ENCODE results near the gene SLC1A3.
"Not testable (repeated sequence)": the region's sequence is repeated elsewhere in the genome, so short reads cannot be mapped to it uniquely, and the experiment has no call there.

SLC1A3 gene

DNA sequence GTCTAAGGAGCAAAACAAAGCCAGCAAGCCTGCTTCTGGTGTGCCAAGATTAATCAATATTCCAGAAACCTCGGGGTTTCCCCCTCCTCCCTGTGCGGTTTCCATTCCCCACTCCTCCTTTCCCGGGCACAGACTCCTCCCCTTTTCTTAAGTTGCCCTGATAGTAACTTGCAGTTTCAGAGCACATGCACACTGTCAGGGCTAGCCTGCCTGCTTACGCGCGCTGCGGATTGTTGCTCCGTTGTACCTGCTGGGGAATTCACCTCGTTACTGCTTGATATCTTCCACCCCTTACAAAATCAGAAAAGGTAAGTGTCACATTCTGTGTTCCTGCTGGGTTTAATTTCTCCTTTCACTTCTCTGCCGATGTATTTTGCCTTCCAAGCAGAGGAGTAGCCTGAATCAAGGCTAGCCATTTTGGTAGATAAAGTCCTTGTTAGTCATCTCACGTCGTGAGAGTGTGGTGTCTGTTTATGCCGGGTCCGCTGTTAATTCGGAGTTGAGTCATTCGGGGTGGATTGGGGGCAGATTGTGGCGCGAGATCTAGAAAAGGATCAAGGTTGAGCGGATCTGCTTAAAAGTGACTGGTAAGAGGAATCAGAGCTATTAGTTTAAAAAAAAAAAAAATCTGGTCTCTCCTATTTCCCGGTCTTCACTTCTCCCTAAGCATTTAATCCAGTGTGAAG is at the start of gene SLC1A3:
Gene SLC1A3 (plus strand): TSS at position 179 of the 686 bp plus-strand sequence. CDS start 1,818 bp downstream, outside the sequence.
- no peak for TF ChIP-seq POLR2A (IDR thresholded peaks at IDR 0.05; ENCODE audit: low read depth, low read length)
- peak; percentile 15 for DNase-seq (ENCODE audit: insufficient read length, low spot score)
- peak; percentile 75 for FAIRE-seq

DNA sequence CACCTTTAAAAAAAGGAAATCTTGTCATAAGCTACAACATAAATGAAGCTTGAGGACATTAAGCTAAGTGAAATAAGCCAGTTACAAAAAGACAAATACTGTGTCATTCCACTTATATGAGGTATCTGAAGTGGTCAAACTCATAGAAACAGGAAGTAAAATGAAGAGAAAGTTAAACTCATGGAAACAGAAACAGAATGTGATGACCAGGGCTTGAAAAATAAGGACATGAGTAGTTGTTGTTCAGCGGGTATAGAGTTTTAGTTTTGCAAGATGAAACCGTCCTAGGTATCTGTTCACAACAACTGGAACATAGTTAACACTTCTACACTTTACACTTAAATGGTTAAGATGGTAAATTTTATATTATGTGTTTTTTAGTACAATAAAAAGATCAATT is 47.8 kb upstream of the SLC1A3 start:
- no peak for DNase-seq (ENCODE audit: insufficient read length, low spot score)
- TF ChIP-seq POLR2A (IDR thresholded peaks at IDR 0.05; ENCODE audit: low read depth, low read length): no peak
- peak; percentile 48 for FAIRE-seq

DNA sequence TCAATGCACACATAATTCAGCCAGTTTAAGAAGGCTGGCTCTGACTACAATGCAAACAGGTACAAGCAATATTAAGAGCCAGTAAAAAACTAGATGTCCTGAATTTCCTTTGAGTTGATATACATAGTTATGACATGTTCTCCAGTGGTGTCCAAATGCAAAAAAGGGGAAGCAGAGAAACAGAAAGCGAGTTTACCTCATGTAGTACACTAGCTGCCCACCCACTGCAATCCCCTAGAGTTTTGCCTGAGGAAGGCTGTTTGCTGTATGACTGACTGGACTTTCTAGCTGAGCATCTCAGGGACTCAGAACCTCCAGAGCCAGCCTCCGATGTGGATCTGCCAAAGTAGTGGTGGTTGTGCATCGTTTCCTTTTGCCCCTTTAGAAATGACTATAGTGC is 44.8 kb upstream of the SLC1A3 start:
- no peak for TF ChIP-seq POLR2A (IDR thresholded peaks at IDR 0.05; ENCODE audit: low read depth, low read length)
- DNase-seq (ENCODE audit: insufficient read length, low spot score) (no peak), FAIRE-seq (no peak)

DNA sequence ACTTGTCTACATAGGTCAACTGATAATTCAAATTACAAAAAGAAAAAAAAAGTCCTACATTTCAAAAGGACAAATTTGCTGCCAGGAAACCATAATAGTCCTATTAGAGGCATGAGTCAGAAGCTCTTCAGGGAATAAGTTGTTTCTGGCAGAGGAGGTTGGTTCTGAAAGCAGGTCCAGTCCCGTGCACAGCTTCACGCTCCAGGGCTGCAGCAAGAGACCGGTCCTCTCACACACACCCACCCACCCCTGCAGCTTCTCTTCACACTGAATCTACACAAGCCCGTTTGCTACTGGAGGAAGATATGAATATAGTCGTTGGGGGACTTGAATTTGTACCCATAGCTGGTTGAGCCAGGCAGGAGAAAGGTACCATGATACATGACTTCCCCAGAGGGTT is 36.9 kb upstream of the SLC1A3 start:
- DNase-seq (ENCODE audit: insufficient read length, low spot score) (no peak), FAIRE-seq (peak; percentile 11)

DNA sequence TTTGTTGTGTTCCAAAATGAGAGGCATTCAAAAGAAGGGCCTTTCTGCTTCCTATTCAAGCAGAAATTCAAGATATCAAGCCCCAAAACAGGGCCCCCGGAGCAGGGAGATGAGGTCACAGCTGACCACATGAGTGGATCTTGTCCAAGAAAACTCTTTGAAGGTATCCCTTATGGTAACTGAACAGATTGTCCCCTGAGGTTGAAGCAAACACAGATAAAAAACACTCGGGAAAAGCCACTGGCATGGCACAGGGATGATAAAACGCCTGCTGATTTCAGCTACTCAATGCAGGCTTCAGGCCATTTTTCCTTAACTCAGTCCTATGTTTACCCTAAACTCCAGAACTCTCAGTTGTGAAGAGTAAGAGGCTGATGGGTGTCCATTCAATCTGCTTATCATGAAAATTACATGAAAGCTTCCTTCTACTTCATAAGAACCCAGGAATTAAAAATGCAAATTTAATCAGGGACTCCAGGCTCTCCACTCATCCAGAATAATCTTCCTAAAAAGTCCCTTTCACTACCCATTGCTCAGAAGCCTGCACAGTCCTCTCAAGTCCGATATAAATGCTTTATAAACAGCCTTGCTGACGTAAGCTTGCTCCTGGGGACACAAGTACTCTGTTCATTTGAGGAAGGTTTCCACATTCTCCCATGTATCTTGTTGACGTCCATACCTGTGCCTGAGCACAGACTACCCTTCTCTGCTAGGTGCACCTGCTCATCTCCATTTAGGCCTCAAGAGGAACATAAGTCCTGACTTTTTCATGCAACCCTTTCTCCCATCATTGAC is 35.9 kb upstream of the SLC1A3 start:
- DNase-seq (ENCODE audit: insufficient read length, low spot score) (no peak), FAIRE-seq (no peak)
- TF ChIP-seq POLR2A (IDR thresholded peaks at IDR 0.05; ENCODE audit: low read depth, low read length): no peak

More for the DNA sequence above, 36.9 kb upstream of the SLC1A3 start:
- no peak for TF ChIP-seq POLR2A (IDR thresholded peaks at IDR 0.05; ENCODE audit: low read depth, low read length)

DNA sequence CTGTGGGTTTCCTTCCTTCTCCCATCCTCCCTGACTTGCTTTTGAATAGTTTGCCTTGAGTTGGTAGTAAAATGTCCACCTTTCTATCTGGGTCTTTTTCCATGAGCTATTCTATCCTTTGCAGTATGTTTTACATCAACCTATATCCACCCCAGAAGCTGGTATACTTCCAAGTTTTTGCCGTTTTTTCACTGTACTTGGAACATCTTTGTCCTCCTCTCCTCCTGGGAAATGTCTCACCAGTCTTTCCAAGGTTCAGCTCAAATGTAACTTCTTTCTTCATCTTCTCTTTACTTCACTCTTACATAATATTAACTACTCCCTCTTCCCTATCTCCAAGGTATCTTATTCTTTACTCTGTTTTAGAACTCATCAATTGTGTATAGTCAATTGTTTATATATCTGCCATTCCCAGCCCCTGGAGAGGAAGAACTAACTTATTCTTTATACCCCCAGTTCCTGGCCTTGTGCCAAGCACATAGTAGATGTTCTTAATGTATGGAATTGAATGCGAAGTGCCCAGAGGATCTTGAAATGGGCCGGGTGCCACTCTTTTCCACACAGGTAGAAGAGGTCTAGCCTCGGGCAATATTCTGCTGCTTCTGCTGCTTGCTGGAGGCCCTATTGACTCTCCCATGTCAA is 34.9 kb upstream of the SLC1A3 start:
- TF ChIP-seq POLR2A (IDR thresholded peaks at IDR 0.05; ENCODE audit: low read depth, low read length): no peak
- DNase-seq (ENCODE audit: insufficient read length, low spot score) (no peak), FAIRE-seq (no peak)

DNA sequence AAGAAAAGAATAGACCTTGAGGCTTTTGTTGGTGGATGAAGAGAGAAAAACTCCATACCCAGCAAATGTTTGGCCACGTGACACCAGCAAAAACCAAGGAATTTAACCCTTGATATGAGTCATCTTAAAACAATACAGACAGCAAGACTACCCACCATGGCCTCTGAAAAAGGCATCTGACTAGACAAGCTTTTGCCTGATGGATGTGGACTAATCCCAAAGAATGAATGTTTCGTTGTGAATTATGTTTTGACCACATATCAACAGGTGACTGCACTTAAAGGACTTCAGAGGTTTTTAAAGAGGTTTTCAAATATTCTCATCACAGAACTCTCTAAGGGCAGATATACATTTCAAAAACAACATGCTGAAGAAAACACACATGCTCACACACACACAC is 33.0 kb upstream of the SLC1A3 start:
- peak; percentile 93 for FAIRE-seq
- TF ChIP-seq POLR2A (IDR thresholded peaks at IDR 0.05; ENCODE audit: low read depth, low read length): no peak

DNA sequence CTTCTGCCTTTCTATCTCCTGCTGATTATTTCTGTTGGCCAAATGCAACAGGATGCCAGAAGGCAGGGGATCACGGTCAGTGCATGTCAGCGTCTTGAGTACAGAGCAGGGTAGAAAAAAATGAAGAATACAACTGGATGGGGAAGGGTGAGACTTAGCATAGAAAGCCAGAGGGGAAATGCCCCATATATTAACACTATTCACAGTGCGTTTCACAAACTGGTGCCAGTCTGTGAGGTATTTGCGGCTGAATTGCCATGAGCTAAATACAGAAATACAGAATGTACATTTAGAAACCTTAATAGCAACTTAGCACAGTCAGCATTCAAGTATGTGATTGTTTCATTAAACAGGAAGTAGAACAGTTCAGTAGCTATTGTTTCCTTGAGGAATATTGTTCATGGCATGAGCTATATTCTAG is 31.0 kb upstream of the SLC1A3 start:
- FAIRE-seq: peak; percentile 11
- TF ChIP-seq POLR2A (IDR thresholded peaks at IDR 0.05; ENCODE audit: low read depth, low read length): no peak
- no peak for DNase-seq (ENCODE audit: insufficient read length, low spot score)

More for the DNA sequence above, 33.0 kb upstream of the SLC1A3 start:
- peak; percentile 21 for DNase-seq (ENCODE audit: insufficient read length, low spot score)

DNA sequence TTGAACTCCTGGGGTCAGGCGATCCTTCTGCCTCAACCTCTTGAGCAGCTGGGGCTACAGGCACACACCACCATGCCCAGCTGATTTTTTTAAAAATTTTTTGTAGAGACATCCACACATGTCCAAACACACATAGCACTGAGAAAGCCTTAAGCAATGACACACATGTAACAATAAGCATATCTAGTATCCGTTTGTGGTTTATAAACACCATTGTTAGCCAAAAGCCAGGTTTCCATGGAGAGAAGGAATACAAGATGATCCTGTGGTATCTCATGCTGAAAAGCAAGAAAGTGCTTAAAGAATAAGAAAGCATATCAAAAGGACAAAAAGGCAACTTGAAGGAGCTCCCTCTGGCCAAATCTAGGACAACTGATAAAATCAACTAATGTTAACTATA is 29.7 kb upstream of the SLC1A3 start:
- TF ChIP-seq POLR2A (IDR thresholded peaks at IDR 0.05; ENCODE audit: low read depth, low read length): no peak
- FAIRE-seq (no peak), DNase-seq (ENCODE audit: insufficient read length, low spot score) (no peak)

DNA sequence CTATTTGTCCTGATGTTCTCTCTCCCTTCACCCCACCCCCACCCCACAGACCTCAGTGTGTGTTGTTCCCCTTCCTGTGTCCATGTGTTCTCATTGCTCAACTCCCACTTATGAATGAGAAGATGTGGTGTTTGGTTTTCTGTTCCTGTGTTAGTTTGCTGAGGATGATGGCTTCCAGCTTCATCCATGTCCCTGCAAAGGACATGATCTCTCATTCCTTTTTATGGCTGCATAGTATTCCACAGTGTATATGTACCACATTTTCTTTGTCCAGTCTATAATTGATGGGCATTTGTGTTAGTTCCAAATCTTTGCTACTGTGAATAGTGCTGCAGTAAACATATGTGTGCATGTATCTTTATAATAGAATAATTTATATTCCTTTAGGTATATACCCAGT is 26.5 kb upstream of the SLC1A3 start:
- FAIRE-seq; DNase-seq (ENCODE audit: insufficient read length, low spot score): not testable (repeated sequence)

DNA sequence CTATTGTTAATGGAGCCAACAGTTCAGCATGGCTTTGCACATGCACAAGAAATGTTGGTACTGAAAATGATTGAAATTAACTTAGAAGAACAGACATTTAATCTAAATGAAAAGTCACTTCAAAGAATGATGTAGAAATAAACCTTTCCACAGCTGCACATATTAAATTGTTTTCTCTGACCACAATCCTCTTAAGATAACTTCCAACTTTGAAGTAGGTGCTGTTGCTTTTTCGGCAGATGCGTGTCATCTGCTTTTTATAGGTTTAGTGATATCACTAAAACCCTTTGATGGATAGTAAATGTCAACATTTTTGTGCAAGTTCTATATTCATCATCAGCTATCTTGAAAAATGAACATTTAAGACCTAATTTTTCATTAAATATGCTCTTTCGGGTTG is 25.3 kb upstream of the SLC1A3 start:
- FAIRE-seq (no peak), DNase-seq (ENCODE audit: insufficient read length, low spot score) (no peak)
- no peak for TF ChIP-seq POLR2A (IDR thresholded peaks at IDR 0.05; ENCODE audit: low read depth, low read length)

DNA sequence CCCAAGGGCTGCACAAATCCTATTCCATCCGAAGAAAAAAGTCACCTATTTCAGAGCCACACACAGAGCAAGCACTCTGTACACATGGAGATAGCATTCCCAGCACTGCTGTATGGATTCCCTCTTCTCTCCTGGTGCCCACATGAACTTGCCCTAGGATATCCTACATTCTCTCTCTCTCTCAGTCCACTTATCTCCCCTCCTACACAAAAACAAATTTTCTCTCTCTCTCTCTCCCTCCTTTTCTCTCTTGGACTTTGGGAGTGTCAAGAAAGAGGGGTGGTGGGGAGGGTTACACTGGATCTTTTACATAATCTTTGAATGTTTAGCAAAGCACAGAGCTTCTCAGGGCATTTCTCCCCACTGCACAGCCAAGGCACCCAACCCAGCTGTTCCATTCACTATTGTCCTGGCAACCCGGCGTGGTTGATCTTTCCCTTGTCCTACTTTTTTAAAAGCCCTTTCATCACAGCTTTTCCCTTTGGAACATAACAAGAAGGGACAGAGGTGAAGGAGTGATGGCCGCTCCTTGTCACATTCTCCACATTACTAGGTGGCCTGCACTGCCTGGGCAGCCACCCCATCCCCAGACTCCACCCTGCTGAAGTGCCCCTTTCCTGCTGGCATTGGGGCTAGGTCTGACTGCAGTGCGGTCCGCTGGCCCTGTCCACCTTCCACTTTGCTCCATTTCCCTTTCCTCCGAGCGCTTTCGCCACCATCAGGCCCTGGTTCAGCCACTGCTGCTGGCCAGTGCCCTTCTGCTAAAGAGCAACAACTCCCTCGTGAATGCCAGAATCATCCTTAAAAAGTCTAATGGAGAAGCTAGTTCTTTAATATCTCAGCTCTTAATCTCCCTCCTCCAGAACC is 22.2 kb upstream of the SLC1A3 start:
- no peak for FAIRE-seq
- TF ChIP-seq POLR2A (IDR thresholded peaks at IDR 0.05; ENCODE audit: low read depth, low read length): no peak
- no peak for DNase-seq (ENCODE audit: insufficient read length, low spot score)

DNA sequence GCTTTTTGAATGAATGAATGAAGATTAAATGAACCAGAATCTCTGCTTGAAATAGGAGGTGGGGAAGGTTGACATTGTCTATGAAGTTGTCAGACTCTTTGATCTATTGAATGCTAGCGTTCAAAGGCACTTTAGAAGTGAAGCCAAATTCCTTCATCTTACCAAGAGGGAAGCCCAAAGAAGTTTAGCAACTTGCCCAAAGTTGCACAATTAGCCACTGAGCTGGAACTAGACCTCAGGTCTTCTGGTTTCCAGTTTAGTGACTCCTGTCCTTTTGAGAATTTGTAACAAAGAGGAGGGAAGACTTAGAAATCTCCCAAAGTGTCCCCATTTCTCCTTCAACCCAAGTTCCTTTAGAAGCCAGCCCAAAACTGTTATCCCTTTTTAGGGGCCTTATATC is 20.7 kb upstream of the SLC1A3 start:
- FAIRE-seq: no peak
- DNase-seq (ENCODE audit: insufficient read length, low spot score): no peak
- no peak for TF ChIP-seq POLR2A (IDR thresholded peaks at IDR 0.05; ENCODE audit: low read depth, low read length)

DNA sequence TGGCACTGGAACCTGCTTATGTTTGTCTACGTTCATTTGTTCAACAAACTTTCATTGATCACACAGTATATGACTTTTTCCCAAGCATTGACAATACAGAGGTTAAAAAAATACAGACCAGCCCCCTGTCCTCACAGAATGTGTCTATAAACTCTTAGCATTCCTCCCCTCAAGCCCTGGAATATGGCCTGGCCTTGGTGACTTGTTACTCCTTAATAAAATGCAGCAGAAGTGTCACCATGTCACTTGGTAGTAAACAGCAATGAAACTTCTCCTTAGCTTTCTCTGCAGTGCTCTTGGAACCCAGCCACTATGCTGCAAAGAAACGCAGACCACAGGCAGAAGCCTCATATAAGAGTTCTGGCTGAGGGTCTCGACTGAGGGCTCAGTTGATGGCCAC is 19.1 kb upstream of the SLC1A3 start:
- TF ChIP-seq POLR2A (IDR thresholded peaks at IDR 0.05; ENCODE audit: low read depth, low read length): no peak
- DNase-seq (ENCODE audit: insufficient read length, low spot score) (no peak), FAIRE-seq (no peak)

DNA sequence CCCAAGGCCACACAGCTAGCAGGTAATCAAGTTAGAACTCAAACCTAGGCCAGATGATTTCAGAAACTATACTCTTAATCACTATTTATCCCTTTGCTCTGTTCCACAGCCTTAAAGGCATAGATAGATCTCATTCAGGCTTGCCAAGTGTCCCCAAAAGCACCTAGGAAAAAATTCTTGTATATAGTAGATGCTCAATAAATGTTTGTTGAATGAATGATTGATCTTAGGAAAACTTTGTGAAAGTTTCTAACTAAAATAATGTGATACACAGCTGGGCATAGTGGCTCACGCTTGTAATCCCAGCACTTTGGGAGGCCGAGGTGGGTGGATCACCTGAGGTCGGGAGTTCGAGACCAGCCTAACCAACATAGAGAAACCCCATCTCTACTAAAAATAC is 16.7 kb upstream of the SLC1A3 start:
- FAIRE-seq; DNase-seq (ENCODE audit: insufficient read length, low spot score): not testable (repeated sequence)
